ENCODE results near the gene CRYGS. TPM values are rescaled to one million over a fixed set of nuclear protein-coding genes. Genes with fewer than 3 reads are reported as not detected.

Gene CRYGS
- total and polyA plus RNA-seq, 9 of the 15 experiments (the other 6 are each of a cell fraction or from before 2014, with no cell fraction given), result 1.5 to 3.8 (median 2.0) TPM

DNA sequence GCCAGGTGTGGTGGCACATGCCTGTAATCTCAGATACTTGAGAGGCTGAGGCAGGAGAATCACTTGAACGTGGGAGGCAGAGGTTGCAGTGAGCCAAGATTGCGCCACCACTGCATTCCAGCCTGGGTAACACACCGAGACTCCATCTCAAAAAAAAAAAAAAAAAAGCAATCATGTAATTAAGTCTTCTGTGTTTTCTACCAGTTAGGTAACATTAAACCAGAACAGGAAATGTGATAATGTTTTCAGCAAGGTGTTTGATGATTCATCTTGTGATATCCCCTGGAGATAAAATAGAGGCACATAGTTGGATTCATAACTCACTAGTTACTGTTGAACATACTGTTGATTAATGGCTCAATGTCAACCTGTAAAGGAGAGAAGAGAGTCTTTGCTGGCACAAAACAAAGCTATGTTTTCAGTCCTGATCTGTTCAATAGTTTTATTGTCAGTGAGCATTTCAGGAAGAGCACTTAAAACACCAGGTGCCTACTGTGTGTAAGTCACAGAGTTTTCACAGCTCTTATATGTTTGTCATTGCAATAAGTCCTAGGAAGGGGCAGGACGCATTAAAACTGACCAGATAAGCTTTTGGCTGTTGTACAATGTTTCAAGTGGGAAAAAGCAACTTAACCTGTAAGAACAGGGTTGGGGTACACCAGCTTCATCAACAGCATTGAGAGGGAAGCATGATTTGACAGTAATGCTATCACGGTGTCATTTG is 45.8 kb upstream of the CRYGS start:
- CTCF ChIA-PET (ENCODE audit: low intra/inter-chr PET ratio), result interaction anchor here (0.6 to 1.4 kb wide), 8 partner anchors 27 to 607 kb away, joined by 3 to 12 read pairs (median 4); partner anchors contain the start of gene RTP1
- Histone ChIP-seq H3K4me1 (replicated peaks in 1 of 2; ENCODE audit: control insufficient read depth in 2 of 2, insufficient read depth in 2 of 2, low read length in 2 of 2) (peaks cover 0 to 26% of the 10 kb centered on the region in 2 experiments; a peak in 3 of 5 replicates), H4K20me1 (replicated peaks; ENCODE audit: control insufficient read depth, insufficient read depth, low read length) (no peaks in the 10 kb centered on the region), H3K79me2 (ENCODE audit: control insufficient read depth, insufficient read depth, low read length) (no peaks in the 10 kb centered on the region), H3K27ac (ENCODE audit: extremely low read depth, low read depth, low read length) (no peak overlapping the region), H3K9me1 (ENCODE audit: control insufficient read depth, insufficient read depth, low read length) (no peaks in the 10 kb centered on the region), H3K9me3 (replicated peaks; ENCODE audit: control insufficient read depth, insufficient read depth, low read depth, low read length) (no peaks in the 10 kb centered on the region), H3K36me3 (ENCODE audit: control insufficient read depth, insufficient read depth, low read length) (peaks cover 12% of the 10 kb centered on the region), H3K4me3 (no peak overlapping the region), H2AFZ (ENCODE audit: low read depth, low read length) (peak overlapping the region; percentile 12; the same call in 1 of the 2 replicates), H3K27me3 (ENCODE audit: control insufficient read depth in 2 of 2, insufficient read depth in 2 of 2, low read length in 2 of 2) (no peaks in the 10 kb centered on the region), H3K9ac (ENCODE audit: insufficient read depth in 1 of 2, low read depth in 2 of 2, low read length in 2 of 2) (no peak overlapping the region), H3K4me2 (ENCODE audit: insufficient read depth, low read length) (peak overlapping the region; percentile 5; the same call in 1 of the 2 replicates)
- WGBS (ENCODE audit: insufficient coverage, low coverage, missing lambda C conversion rate), result 27% methylated on average over 5 of the region's 5 CpGs
- ATAC-seq (no peak), DNase-seq (ENCODE audit: extremely low read depth in 1 of 4, low spot score in 3 of 4) (no peak), FAIRE-seq (peak; percentile 54)
- in situ Hi-C loops (cut with MboI) (no loop called here), intact Hi-C loops (cut with micrococcal nuclease) (loop anchor here (1.0 to 10.0 kb wide), 3 partner anchors 19 to 235 kb away; no protein-coding TSS in a partner anchor)
- POLR2A ChIA-PET, result interaction anchor here (0.6 to 3.8 kb wide), 6 partner anchors 9 to 493 kb away, joined by 3 to 23 read pairs (median 4); partner anchors contain the start of genes DNAJB11 and EIF4A2
- no TSS peak for BruUV-seq (replicated peaks)
- TF ChIP-seq KDM1A (IDR thresholded peaks at IDR 0.05) (0 out of 4 replicates have a peak, but pooled peaks of 1 of the 2 experiments have one; percentile 5), HDAC2 (IDR thresholded peaks at IDR 0.05) (no peak), NCOA2 (IDR thresholded peaks at IDR 0.05; ENCODE audit: partially characterized antibody in 2 of 2) (no peak), NCOA1 (IDR thresholded peaks at IDR 0.05; ENCODE audit: low read depth) (no peak), TFAM (CRISPR knock-in tag; conservative IDR thresholded peaks at IDR 0.05) (no peak), MIER1 (IDR thresholded peaks at IDR 0.05; ENCODE audit: low read depth) (no peak), KAT7 (CRISPR knock-in tag; IDR thresholded peaks at IDR 0.05; ENCODE audit: borderline replicate concordance) (no peak), CBFA2T2 (conservative IDR thresholded peaks at IDR 0.05) (no peak; the same call in 1 of the 2 replicates), ZBED1 (IDR thresholded peaks at IDR 0.05) (no peak), ZKSCAN1 (IDR thresholded peaks at IDR 0.05; ENCODE audit: low read depth, low read length) (peak; percentile 61; the same call in 1 of the 2 replicates), SIN3A (IDR thresholded peaks at IDR 0.05; ENCODE audit: borderline replicate concordance in 2 of 2, control insufficient read depth in 1 of 2, low read depth in 2 of 2, low read length in 2 of 2) (no peak), SMARCE1 (IDR thresholded peaks at IDR 0.05) (peak; percentile 41; the same call in 1 of the 2 replicates), GABPA (tag; conservative IDR thresholded peaks at IDR 0.05; ENCODE audit: low read depth) (no peak), ARNT (IDR thresholded peaks at IDR 0.05) (no peak), MEIS2 (IDR thresholded peaks at IDR 0.05; ENCODE audit: partially characterized antibody) (peak; percentile 77), KDM4B (IDR thresholded peaks at IDR 0.05; ENCODE audit: borderline replicate concordance in 2 of 2, low read depth in 1 of 2) (no peak), PURB (CRISPR knock-in tag; IDR thresholded peaks at IDR 0.05; ENCODE audit: low read depth) (no peak)
- TF ChIP-seq, protein P1, sequence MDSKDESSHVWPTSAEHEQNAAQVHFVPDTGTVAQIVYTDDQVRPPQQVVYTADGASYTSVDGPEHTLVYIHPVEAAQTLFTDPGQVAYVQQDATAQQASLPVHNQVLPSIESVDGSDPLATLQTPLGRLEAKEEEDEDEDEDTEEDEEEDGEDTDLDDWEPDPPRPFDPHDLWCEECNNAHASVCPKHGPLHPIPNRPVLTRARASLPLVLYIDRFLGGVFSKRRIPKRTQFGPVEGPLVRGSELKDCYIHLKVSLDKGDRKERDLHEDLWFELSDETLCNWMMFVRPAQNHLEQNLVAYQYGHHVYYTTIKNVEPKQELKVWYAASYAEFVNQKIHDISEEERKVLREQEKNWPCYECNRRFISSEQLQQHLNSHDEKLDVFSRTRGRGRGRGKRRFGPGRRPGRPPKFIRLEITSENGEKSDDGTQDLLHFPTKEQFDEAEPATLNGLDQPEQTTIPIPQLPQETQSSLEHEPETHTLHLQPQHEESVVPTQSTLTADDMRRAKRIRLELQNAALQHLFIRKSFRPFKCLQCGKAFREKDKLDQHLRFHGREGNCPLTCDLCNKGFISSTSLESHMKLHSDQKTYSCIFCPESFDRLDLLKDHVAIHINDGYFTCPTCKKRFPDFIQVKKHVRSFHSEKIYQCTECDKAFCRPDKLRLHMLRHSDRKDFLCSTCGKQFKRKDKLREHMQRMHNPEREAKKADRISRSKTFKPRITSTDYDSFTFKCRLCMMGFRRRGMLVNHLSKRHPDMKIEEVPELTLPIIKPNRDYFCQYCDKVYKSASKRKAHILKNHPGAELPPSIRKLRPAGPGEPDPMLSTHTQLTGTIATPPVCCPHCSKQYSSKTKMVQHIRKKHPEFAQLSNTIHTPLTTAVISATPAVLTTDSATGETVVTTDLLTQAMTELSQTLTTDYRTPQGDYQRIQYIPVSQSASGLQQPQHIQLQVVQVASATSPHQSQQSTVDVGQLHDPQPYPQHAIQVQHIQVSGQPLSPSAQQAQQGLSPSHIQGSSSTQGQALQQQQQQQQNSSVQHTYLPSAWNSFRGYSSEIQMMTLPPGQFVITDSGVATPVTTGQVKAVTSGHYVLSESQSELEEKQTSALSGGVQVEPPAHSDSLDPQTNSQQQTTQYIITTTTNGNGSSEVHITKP (IDR thresholded peaks at IDR 0.05; ENCODE audit: partially characterized antibody), result no peak
- TF ChIP-seq, protein P2, sequence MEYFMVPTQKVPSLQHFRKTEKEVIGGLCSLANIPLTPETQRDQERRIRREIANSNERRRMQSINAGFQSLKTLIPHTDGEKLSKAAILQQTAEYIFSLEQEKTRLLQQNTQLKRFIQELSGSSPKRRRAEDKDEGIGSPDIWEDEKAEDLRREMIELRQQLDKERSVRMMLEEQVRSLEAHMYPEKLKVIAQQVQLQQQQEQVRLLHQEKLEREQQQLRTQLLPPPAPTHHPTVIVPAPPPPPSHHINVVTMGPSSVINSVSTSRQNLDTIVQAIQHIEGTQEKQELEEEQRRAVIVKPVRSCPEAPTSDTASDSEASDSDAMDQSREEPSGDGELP (CRISPR knock-in tag; IDR thresholded peaks at IDR 0.05; ENCODE audit: borderline replicate concordance), result no peak
